Suprapubic skin (tissue), 4 donors: Measurements from ENCODE around the gene PMAIP1. TPM values are rescaled to one million over a fixed set of nuclear protein-coding genes. Genes with fewer than 3 reads are reported as not detected.
A peak's percentile ranks its signal among the peaks of the same experiment; 100 is the strongest.

Experiments used
- DNase-seq, 2 donors: peaks; one replicate each; pipeline ENCODE4 v3.0.0-alpha.2; 2019; ENCODE audit warnings: low spot score in 2 of 2
- H3K27ac ChIP-seq: fragments of 200-600 bp; sonication (generic); one replicate; pipeline ENCODE4 v1.5.1; 2019
- H3K27me3 ChIP-seq: fragments of 200-600 bp; sonication (generic); one replicate; pipeline ENCODE4 v1.5.1; 2019
- H3K36me3 ChIP-seq: fragments of 200-600 bp; sonication (generic); one replicate; pipeline ENCODE4 v1.5.1; 2019
- H3K4me1 ChIP-seq: fragments of 200-600 bp; sonication (generic); one replicate; pipeline ENCODE4 v1.5.1; 2019
- H3K4me3 ChIP-seq: fragments of 200-600 bp; sonication (generic); one replicate; pipeline ENCODE4 v1.5.1; 2019; ENCODE audit warnings: mild to moderate bottlenecking
- H3K9me3 ChIP-seq: fragments of 200-600 bp; sonication (generic); one replicate; pipeline ENCODE4 v1.5.1; 2019
- CTCF ChIP-seq, 2 donors: fragments of 200-600 bp in 1 of 2; fragments of 450-650 bp in 1 of 2; sonication (generic) in 1 of 2; IDR thresholded peaks; one replicate each; pipeline ENCODE4 v1.5.1; 2016 to 2019; ENCODE audit warnings: antibody characterized with exemption in 2 of 2, mild to moderate bottlenecking in 1 of 2, moderate library complexity in 1 of 2
- EP300 ChIP-seq: sonication (generic); formaldehyde crosslinking; IDR thresholded peaks from one replicate; pipeline ENCODE4 v1.6.1; 2017; ENCODE audit warnings: antibody characterized with exemption
- POLR2A ChIP-seq, 2 donors: fragments of 450-650 bp; IDR thresholded peaks; one replicate each; pipeline ENCODE4 v1.6.1; 2017; ENCODE audit warnings: antibody characterized with exemption in 2 of 2, mild to moderate bottlenecking in 2 of 2, moderate library complexity in 2 of 2
- POLR2AphosphoS5 ChIP-seq, 3 donors: sonication (generic); formaldehyde crosslinking; IDR thresholded peaks; one replicate each; pipeline ENCODE4 v1.6.1; 2017; ENCODE audit warnings: antibody characterized with exemption in 3 of 3
- WGBS: methylation state at CpG from one replicate; pipeline ENCODE4 v1.1.5; 2018; 5-methylcytosine and 5-hydroxymethylcytosine counted together
- total RNA-seq, 4 donors: library from RNA; depleted of rRNA; stranded (reverse); fragments of >200 nt; gene quantifications; one replicate each; pipeline ENCODE4 v1.1.0, GENCODE V29; 2016

PMAIP1 gene
- total RNA-seq, 4 donors from 2014 or later, result 18.5 to 27.3 (median 23.8) TPM

- no peaks in the 10 kb centered on the region for H3K27me3 ChIP-seq
- no peak overlapping the region for H3K4me3 ChIP-seq
- no peak for DNase-seq
- peaks cover 32% of the 10 kb centered on the region for H3K4me1 ChIP-seq
- WGBS, result 53% methylated on average over 6 of the region's 6 CpGs
- no peaks in the 10 kb centered on the region for H3K9me3 ChIP-seq
- no peaks in the 10 kb centered on the region for H3K36me3 ChIP-seq
- TF ChIP-seq POLR2AphosphoS5 (IDR thresholded peaks at IDR 0.05) (no peak), EP300 (no peak), CTCF (IDR thresholded peaks at IDR 0.05) (no peak), POLR2A (IDR thresholded peaks at IDR 0.05) (no peak)
- peak overlapping the region; percentile 18 for H3K27ac ChIP-seq
Observed at GRCh38 chr18:59950215-59950944, 50.6 kb downstream of the PMAIP1 start.

GRCh38 chr18:59951591-59951990 lies 51.8 kb downstream of the PMAIP1 start:
- TF ChIP-seq POLR2AphosphoS5 (IDR thresholded peaks at IDR 0.05), result no peak
- no peak for TF ChIP-seq POLR2A (IDR thresholded peaks at IDR 0.05)
- TF ChIP-seq CTCF (IDR thresholded peaks at IDR 0.05), result no peak
- TF ChIP-seq EP300, result no peak
- WGBS, result 53% methylated on average over 4 of the region's 4 CpGs
- Histone ChIP-seq H3K4me1 (peaks cover 32% of the 10 kb centered on the region), H3K27me3 (no peaks in the 10 kb centered on the region), H3K36me3 (no peaks in the 10 kb centered on the region), H3K4me3 (no peak overlapping the region), H3K27ac (peak overlapping the region; percentile 48), H3K9me3 (no peaks in the 10 kb centered on the region)
- DNase-seq, result no peak

- WGBS, result 58% methylated on average over 6 of the region's 6 CpGs
- TF ChIP-seq CTCF (IDR thresholded peaks at IDR 0.05) (no peak), EP300 (no peak), POLR2AphosphoS5 (IDR thresholded peaks at IDR 0.05) (no peak), POLR2A (IDR thresholded peaks at IDR 0.05) (no peak)
- Histone ChIP-seq H3K9me3 (no peaks in the 10 kb centered on the region), H3K27ac (peak overlapping the region; percentile 48), H3K36me3 (no peaks in the 10 kb centered on the region), H3K4me1 (peaks cover 32% of the 10 kb centered on the region), H3K4me3 (no peak overlapping the region), H3K27me3 (no peaks in the 10 kb centered on the region)
- DNase-seq, result no peak
Observed at GRCh38 chr18:59952283-59953007, 52.6 kb downstream of the PMAIP1 start.

Other genes with a start within 250 kb of the PMAIP1 start
- gene CCBE1, start 202.6 kb upstream of the PMAIP1 start, total RNA-seq, result 1 to 10 TPM in 3 of 4 donors, under 1 TPM in 1; 0.81 to 3.7 (median 1.7) TPM